Measurements from ENCODE around the gene PALLD. TPM values are rescaled to one million over a fixed set of nuclear protein-coding genes. Genes with fewer than 3 reads are reported as not detected.
A peak's percentile ranks its signal among the peaks of the same experiment; 100 is the strongest.

PALLD gene
- total and polyA plus RNA-seq, 2 of the 13 experiments (the other 11 are each of a cell fraction or from before 2014, with no cell fraction given): 0.50 to 1.5 TPM

GRCh38 chr4:168880811-168881595, 384.2 kb downstream of the PALLD start (continued):
- no peak for TF ChIP-seq POLR2AphosphoS5 (IDR thresholded peaks at IDR 0.05; ENCODE audit: low read depth, low read length)
- no peak for TF ChIP-seq ZEB1 (IDR thresholded peaks at IDR 0.05; ENCODE audit: insufficient replicate concordance, low read depth)
- no peak for TF ChIP-seq CBX5 (CRISPR knock-in tag; IDR thresholded peaks at IDR 0.05; ENCODE audit: borderline replicate concordance)
- TF ChIP-seq, protein P1, sequence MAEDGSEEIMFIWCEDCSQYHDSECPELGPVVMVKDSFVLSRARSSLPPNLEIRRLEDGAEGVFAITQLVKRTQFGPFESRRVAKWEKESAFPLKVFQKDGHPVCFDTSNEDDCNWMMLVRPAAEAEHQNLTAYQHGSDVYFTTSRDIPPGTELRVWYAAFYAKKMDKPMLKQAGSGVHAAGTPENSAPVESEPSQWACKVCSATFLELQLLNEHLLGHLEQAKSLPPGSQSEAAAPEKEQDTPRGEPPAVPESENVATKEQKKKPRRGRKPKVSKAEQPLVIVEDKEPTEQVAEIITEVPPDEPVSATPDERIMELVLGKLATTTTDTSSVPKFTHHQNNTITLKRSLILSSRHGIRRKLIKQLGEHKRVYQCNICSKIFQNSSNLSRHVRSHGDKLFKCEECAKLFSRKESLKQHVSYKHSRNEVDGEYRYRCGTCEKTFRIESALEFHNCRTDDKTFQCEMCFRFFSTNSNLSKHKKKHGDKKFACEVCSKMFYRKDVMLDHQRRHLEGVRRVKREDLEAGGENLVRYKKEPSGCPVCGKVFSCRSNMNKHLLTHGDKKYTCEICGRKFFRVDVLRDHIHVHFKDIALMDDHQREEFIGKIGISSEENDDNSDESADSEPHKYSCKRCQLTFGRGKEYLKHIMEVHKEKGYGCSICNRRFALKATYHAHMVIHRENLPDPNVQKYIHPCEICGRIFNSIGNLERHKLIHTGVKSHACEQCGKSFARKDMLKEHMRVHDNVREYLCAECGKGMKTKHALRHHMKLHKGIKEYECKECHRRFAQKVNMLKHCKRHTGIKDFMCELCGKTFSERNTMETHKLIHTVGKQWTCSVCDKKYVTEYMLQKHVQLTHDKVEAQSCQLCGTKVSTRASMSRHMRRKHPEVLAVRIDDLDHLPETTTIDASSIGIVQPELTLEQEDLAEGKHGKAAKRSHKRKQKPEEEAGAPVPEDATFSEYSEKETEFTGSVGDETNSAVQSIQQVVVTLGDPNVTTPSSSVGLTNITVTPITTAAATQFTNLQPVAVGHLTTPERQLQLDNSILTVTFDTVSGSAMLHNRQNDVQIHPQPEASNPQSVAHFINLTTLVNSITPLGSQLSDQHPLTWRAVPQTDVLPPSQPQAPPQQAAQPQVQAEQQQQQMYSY (CRISPR knock-in tag; IDR thresholded peaks at IDR 0.05): no peak
- TF ChIP-seq KLF12 (CRISPR knock-in tag; IDR thresholded peaks at IDR 0.05; ENCODE audit: borderline replicate concordance): no peak
- TF ChIP-seq ZNF569 (CRISPR knock-in tag; IDR thresholded peaks at IDR 0.05; ENCODE audit: borderline replicate concordance): no peak
- TF ChIP-seq, protein P2, sequence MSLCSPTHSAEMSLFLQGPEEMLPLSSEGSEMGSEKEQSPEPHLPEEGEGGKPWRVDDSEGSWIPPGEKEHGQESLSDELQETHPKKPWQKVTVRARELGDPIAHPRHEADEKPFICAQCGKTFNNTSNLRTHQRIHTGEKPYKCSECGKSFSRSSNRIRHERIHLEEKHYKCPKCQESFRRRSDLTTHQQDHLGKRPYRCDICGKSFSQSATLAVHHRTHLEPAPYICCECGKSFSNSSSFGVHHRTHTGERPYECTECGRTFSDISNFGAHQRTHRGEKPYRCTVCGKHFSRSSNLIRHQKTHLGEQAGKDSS (CRISPR knock-in tag; IDR thresholded peaks at IDR 0.05; ENCODE audit: borderline replicate concordance, low read depth): no peak
- peak; percentile 68; the same call in 1 of the 2 replicates for TF ChIP-seq TARDBP (CRISPR knock-in tag; IDR thresholded peaks at IDR 0.05)
- peak; percentile 74 for TF ChIP-seq HNF4A (CRISPR knock-in tag; IDR thresholded peaks at IDR 0.05)
- TF ChIP-seq, protein P3, sequence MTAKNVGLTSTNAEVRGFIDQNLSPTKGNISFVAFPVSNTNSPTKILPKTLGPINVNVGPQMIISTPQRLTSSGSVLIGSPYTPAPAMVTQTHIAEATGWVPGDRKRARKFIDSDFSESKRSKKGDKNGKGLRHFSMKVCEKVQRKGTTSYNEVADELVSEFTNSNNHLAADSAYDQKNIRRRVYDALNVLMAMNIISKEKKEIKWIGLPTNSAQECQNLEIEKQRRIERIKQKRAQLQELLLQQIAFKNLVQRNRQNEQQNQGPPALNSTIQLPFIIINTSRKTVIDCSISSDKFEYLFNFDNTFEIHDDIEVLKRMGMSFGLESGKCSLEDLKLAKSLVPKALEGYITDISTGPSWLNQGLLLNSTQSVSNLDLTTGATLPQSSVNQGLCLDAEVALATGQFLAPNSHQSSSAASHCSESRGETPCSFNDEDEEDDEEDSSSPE (CRISPR knock-in tag; IDR thresholded peaks at IDR 0.05): no peak
- TF ChIP-seq ZNF513 (CRISPR knock-in tag; conservative IDR thresholded peaks at IDR 0.05): no peak
- TF ChIP-seq IRF9 (CRISPR knock-in tag; IDR thresholded peaks at IDR 0.05; ENCODE audit: borderline replicate concordance): no peak
- no peak for TF ChIP-seq HOXA5 (CRISPR knock-in tag; IDR thresholded peaks at IDR 0.05)
- peak; percentile 61; the same call in 1 of the 2 replicates for TF ChIP-seq ZMYM4 (CRISPR knock-in tag; IDR thresholded peaks at IDR 0.05)
- TF ChIP-seq U2AF2 (IDR thresholded peaks at IDR 0.05; ENCODE audit: low read depth, low read length): no peak
- TF ChIP-seq, protein P4, sequence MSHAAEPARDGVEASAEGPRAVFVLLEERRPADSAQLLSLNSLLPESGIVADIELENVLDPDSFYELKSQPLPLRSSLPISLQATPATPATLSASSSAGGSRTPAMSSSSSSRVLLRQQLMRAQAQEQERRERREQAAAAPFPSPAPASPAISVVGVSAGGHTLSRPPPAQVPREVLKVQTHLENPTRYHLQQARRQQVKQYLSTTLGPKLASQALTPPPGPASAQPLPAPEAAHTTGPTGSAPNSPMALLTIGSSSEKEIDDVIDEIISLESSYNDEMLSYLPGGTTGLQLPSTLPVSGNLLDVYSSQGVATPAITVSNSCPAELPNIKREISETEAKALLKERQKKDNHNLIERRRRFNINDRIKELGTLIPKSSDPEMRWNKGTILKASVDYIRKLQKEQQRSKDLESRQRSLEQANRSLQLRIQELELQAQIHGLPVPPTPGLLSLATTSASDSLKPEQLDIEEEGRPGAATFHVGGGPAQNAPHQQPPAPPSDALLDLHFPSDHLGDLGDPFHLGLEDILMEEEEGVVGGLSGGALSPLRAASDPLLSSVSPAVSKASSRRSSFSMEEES (CRISPR knock-in tag; IDR thresholded peaks at IDR 0.05): no peak
- no peak for TF ChIP-seq ZNF879 (CRISPR knock-in tag; IDR thresholded peaks at IDR 0.05)
- peak; percentile 89 for TF ChIP-seq NR2F6 (IDR thresholded peaks at IDR 0.05)
- peak; percentile 90 for TF ChIP-seq NR2F6 (CRISPR knock-in tag; IDR thresholded peaks at IDR 0.05)
- TF ChIP-seq ARHGAP35 (CRISPR knock-in tag; IDR thresholded peaks at IDR 0.05; ENCODE audit: borderline replicate concordance): no peak
